Activated CD4-positive, CD25-positive, alpha-beta regulatory T cell treated with anti-CD3 and anti-CD28 coated beads, Interleukin-2, amount 50 U/mL, for 24 hours (primary cell): ENCODE results near the gene C8G.

ENCODE experiments used
- ATAC-seq, 2 donors: fragments of 150-1000 bp; cut with Tn5 transposase; one replicate each; pipeline ENCODE4 v1.10.0; 2021; ENCODE audit warnings: mild to moderate bottlenecking in 1 of 2, moderate library complexity in 1 of 2

C8G gene

GRCh38 chr9:136942112-136942880, 2.7 kb upstream of the C8G start:
- no peak for ATAC-seq

DNA sequence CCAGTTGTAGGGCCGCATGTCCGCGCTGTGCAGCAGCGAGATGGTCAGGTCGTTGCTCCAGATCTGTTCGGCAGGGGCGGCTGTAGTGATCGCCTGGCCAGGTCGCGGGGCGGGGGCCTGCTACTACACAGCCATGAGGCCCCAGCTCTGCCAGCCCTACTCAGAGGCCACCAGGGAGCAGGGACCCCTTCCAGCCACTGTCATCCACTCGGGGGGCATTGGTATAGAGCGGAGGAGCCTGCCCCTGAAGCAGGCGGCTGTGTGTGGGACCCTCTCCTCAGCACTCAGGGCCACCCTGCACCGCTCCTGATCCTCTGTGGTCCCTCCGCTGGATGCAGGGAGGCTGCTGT, 2.2 kb upstream of the C8G start:
- ATAC-seq = no peak

- ATAC-seq = peak; percentile 16 to 25
Measured at GRCh38 chr9:136943291-136944211, 1.5 kb upstream of the C8G start.

- ATAC-seq = peak; percentile 33 to 39
Measured at GRCh38 chr9:136944212-136944518, 878 bp upstream of the C8G start.

- no peak for ATAC-seq
Measured at GRCh38 chr9:136945333-136946227, 537 bp downstream of the C8G start.

- ATAC-seq = no peak
Measured at GRCh38 chr9:136946228-136947027, 1.4 kb downstream of the C8G start.

DNA sequence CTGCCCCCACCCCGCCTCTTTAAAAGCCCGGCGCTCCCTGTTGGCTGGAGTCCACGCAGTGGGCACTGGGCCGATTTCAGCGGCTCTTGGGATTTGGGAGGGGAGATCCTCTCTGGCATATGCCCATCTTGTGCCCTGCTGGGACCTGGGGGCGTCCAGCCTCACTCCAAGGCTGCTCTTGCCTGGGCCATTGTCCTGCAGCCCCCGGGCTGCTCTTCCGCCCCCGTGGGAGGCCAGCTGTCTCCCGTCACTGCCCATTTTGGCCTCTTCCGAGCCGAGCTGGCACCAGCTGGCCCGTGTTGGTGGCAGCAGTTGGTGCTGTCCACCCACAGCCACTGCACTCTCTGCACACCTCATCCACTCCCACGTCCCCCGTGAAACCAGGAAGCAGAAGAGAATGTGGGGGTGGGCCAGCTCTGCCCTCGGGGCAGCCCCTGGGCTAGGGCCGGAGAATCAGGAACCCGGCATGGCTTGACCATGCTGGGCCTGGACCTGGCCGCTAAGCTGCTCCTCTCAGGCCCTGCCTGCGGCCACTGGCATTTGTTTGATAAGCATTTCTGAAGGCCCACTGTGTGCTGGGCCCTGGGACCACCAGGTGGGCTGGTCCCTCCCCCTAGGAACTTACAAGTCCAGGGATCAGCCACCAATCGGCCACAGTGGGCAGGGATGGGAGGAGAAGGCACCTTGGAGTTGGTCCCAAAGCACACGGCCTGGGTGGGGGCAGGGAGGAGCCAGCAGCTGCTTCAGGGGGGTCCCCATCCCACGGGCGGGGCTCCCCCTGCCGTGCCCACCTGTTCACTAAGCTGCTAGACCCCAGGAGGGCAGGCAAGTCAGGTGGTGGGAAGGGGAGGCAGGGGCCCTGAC, 2.2 kb downstream of the C8G start:
- ATAC-seq = no peak

DNA sequence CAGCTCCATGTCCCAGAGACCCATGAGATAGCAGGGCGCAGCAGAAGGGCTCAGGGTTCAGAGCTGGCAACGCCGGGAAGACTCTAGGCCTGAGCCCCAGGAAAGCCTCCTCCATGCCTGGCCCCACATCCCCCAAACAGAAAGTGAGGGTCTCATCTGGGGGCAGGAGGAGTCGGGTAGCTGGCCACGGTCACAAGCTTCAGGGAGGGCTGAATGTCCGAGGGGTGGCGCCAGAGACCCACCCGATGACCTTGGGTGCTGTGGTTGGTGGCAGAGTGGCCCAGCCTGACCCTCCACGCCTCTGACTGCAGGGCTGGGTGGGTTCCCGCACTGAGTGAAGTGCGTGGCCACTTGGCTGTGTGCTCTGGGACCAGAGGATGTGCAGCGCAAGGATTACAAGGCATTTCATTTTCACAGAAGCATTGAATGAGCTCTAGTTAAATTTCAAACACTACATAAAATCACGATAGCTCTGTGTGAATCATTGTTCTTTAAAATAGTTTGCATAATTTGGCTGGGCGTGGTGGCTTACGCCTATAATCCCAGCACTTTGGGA, 3.0 kb downstream of the C8G start:
- ATAC-seq = no peak

GRCh38 chr9:136949239-136949816, 4.3 kb downstream of the C8G start:
- no peak for ATAC-seq

- peak; percentile 97 to 98 for ATAC-seq
Measured at GRCh38 chr9:136949817-136950655, 5.0 kb downstream of the C8G start.

GRCh38 chr9:136950656-136951276, 5.7 kb downstream of the C8G start:
- no peak for ATAC-seq

DNA sequence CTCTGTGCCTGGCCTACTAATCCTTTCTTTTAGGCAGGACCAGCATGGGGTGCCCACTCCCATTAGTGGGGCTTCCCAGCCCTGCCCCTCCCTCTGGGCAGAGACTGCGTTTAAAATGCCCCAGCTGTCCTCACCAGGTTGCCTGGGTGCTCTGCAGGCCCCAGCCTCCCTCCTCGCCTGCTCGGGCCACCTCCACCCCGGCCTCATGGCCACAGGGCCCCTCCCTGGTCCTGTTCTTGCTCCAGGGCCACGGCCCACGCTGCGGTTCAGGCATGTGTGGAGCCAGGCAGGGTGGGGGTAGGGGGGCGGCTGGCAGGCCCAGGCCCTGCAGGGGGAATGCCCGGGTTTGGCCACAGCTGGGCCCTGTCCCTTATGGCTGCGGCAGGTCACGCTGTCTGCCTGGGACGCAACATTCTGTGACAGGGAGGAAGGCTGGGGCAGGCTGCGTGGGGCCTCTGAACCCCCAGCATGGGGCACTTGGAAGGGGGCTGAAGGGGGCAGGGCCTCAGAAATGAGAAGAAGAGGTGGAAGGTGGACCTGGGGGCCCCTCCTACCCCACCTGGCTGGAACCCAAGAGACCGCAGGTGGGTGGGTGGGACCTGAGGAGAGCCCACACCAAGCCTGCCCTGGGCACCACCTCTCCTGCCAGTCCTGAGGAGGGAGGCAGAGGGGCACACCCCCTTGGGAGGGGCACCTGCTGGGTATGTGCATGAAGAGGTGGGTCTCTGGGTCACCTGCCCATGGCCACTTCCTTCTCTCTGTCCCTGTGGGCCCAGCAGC, 6.7 kb downstream of the C8G start, which contains the start of gene LCN12:
Gene LCN12 (plus strand): TSS at position 733 of the 780 bp plus-strand sequence. CDS start 55 bp downstream, outside the sequence.
- no peak for ATAC-seq

DNA sequence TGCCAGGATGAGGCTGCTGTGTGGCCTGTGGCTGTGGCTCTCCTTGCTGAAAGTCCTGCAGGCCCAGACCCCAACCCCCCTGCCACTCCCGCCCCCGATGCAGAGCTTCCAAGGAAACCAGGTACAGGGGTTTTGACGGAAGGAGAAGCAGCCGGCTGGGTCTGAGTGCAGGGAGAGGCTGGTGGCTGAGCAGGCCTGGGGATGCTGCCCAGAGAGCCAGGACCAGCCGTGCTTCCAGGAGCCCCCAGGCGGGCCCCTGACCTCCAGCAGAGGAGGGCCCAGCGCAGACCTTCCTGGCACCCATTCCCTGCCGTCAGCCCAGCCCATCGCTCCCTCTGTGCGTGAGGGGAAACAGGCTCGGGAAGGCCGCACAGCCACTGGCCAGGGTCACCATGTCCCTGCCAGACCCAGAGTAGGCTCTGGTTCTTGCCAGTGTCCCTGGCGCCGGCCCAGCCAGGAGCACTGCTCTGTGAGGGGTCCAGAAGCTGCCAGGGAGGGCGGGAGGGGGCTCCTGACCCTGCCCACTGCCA, 7.3 kb downstream of the C8G start:
- ATAC-seq = no peak

GRCh38 chr9:136952876-136953770, 8.1 kb downstream of the C8G start:
- ATAC-seq = no peak

DNA sequence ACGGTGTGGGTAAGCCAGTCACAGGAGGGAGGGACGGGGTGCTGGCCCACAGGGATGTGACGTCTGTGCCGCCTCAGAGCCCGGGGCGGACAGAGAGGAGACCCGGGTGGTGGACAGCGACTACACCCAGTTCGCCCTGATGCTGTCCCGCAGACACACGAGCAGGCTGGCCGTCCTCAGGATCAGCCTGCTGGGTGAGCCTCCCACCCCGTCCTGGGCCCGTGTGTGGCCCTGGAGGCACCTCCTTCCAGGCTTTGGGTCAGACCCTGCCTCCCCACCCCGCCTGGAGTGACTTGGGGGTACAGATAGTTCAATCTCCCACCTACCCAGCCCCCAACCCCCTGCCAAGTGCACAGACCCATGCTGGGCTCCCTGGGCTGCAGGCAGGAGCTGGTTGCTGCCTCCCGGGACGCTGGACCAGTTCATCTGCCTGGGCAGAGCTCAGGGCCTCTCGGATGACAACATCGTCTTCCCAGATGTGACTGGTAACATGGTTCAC, 8.8 kb downstream of the C8G start:
- ATAC-seq = no peak

DNA sequence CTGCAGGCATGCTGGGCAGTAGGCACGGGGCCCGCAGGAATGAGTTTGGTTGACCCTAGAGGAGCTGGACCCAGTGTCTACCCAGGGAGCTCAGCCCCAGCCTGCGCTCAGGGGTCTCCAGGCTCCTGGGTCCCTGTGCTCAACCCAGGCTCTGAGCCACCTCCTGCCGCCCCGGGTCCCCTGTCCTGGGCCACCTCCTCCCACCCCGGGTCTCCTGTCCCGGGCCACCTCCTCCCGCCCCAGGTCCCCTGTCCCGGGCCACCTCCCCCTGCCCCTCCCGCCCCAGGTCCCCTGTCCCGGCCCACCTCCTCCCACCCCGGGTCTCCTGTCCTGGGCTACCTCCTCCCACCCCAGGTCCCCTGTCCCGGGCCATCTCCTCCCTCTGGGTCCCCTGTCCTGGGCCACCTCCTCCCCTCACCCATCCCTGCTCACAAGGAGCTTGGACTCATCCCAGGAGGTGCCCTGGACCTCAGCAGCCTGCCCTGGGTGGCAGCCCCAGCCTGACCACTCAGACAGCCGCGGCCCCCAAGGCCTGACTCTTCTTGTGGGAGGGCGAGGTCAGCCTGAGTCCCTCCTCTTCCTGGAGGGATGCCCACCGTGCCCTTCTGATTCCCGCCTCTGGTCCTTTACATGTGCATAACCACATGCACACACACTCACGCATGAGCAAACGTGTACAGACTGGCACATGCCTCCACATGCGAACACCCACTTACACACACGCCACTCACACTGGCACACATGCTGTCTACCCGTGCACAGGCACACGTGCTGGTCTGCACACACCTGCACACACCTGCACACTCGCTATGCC, 9.4 kb downstream of the C8G start:
- ATAC-seq = no peak
